NCI-H345 treated with DMSO at 0.1 percent for 48 hours (cell line): ENCODE measurements around the gene NPAS4.
"Not testable (repeated sequence)": the region's sequence is repeated elsewhere in the genome, so short reads cannot be mapped to it uniquely, and the experiment has no call there.

Experiments used
- DNase-seq: peaks from one replicate; lab custom pipeline; 2025; ENCODE audit not compliant: unreplicated experiment; lab: John Stamatoyannopoulos, UW

NPAS4 gene

DNA sequence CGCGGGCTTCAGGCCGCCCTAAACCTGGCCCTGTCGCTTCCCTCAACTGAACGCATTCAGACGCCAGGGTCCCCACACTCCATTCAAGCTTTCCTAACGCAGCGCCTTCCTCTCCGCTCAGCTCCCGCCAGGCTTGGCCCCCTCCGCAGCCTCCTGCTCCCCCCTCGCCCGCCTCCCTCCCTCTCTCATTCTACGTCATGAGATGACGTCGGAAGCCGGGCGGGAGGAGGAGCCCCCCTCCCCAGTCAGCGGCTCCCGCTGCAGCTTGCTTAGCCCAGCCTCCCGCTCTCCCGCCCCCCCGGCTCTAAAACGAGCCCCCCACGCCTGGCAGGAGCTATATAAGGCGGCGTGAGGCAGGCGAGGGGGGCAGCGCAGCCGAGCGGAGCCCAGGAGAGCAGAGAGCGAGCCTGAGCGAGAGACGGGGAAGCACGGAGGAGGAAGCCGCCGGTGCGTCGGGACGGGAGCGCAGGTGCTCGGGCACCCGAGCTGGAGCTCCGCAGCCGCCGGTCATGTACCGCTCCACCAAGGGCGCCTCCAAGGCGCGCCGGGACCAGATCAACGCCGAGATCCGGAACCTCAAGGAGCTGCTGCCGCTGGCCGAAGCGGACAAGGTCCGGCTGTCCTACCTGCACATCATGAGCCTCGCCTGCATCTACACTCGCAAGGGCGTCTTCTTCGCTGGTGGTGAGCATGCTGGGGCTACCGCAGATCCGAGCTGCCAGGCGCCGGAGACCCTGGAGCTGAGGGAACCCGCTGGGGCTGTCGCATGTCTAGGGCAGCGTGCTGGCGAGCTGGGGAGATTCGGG, at the start of gene NPAS4:
Gene NPAS4, plus strand, starts transcription at position 365 of the 806 bp plus-strand sequence. Its CDS starts 145 bp downstream, at position 510.
- DNase-seq, result peak; percentile 61

DNA sequence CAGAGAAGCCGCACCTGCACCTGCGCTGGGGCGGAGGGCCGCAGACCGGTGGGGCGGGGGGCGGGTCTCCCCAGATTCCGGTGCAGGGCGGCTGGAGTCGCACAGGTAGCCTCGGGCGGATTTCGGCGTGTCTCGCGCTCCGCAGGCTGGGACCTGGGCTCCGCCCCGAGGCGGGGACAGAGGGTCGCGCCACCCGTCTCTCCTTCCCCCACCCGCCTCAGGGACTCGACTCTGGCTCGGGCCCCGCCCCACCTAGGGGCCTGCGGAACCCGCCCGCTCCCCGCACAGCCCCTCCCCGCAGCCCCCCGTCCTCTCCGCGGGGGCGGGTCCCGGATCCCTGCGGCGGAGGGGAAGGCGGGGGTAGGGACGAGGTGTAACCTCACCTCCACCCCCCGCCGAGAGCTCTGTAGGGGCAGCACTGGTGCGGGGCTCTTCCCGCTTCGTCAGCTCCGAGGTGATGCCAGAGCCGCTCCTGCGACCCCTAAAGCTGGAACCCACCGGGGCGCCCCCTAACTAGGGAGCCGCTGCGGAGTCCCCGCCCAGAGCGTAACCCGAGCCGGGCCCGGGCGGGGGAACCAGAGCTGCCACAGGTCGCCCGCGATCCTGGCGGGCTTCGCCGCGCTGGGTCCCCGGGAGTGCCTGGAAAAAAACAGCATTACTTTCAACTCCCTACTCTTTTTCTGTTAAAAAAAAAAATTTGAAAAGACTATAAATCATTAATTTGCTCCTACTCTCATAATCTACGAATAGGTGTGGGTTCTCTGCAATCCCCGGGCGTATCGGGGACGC, 49.0 kb upstream of the NPAS4 start, which contains the start of gene SLC29A2:
Gene SLC29A2, minus strand, starts transcription at position 134 of the 789 bp plus-strand sequence. CDS start 169 bp downstream, outside the sequence.
- DNase-seq, result peak; percentile 81

- no peak for DNase-seq
These were observed 47.6 kb upstream of the NPAS4 start for GRCh38 chr11:66373265-66373664.

- not testable (repeated sequence) for DNase-seq
These were observed 47.0 kb upstream of the NPAS4 start for GRCh38 chr11:66373690-66374287.

GRCh38 chr11:66380264-66380663, 40.6 kb upstream of the NPAS4 start:
- DNase-seq, result not testable (repeated sequence)

GRCh38 chr11:66384316-66384715, 36.5 kb upstream of the NPAS4 start:
- not testable (repeated sequence) for DNase-seq

DNA sequence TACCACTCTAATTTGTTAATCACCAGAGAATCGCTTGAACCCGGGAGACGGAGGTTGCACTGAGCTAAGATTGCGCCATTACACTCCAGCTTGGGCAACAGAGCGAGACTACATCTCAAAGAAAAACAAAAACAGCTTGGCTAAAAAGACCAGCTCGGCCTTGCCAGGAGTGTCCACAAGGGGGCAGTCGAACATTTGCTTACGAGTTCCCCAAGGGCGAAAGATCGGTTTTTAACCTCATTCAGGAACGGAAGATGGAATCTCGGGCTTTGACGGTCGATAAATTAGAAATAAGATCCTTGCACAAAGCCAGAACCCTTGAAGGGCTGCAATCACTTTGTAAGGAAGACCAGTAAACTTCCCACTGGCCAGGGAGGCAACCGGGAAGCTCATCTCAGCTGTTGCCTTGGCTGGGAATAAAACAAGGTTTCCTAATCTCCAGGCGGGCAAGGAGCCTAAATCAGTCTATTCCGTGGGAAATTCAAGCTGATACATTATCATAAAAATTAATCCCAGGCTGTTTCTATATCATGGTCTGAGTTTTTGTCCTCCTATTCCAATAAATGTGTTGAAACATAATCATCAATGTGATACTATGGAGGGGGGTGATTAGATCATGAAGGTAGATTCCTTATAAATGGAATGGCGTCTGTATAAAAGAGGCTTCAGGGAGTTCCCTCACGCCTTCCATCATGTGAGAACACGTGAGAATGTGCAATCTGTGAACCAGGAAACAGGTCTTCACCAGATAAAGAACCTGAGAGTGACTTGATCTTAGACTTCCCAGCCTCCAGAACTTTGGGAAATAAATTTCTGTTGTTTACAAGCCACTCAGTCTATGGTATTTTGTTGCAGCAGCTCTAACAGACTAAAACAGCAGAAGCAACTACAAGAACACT, 34.4 kb upstream of the NPAS4 start:
- peak; percentile 63 for DNase-seq

DNA sequence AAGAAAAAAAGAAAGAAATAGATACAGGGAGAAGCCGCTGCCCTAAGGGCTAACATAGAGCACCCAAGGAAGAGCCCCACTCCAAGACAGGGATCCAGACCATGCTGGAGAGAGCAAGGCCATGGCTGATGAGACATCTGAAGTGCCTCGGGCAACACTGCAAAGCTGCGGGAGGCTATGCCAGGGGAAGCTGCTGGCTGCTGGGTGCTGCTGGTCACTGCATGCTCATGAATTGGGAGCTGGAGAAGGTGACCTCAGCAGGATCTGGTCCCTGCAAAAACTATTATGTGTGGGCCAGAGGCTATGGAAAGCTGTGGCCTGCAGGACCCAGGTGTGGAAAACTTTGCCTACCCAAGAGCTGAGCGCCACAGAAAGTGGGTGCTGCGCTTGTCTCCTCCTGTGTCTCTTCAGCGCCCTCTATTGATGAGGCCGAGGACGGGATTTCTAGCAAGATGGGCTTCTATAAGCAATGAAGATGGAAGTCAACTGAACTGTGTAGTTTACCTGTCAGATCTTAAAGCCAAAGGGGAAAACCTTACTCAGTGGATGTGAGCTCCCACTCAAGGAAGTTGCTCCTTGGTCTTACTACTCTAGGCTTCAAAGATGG, 32.0 kb upstream of the NPAS4 start:
- peak; percentile 27 for DNase-seq

DNA sequence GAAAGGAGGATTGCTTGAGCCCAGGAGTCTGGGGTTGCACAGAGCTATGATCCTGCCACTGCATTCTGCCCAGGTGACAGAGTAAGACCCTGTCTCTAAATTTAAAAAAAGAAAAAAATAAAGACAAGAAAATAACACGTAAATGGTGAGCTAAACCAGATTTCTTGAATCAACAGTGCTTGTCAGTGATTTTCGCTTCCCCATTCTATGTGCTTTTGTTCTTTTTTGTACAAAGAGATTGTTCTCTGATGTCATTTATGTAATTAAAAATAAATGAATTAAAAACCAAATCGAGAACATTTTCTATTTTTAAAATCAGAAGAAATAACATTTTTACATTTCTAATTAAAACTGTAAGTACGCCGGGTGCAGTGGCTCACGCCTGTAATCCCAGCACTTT, 29.5 kb upstream of the NPAS4 start:
- DNase-seq, result no peak

GRCh38 chr11:66393954-66394353, 26.9 kb upstream of the NPAS4 start:
- no peak for DNase-seq

DNA sequence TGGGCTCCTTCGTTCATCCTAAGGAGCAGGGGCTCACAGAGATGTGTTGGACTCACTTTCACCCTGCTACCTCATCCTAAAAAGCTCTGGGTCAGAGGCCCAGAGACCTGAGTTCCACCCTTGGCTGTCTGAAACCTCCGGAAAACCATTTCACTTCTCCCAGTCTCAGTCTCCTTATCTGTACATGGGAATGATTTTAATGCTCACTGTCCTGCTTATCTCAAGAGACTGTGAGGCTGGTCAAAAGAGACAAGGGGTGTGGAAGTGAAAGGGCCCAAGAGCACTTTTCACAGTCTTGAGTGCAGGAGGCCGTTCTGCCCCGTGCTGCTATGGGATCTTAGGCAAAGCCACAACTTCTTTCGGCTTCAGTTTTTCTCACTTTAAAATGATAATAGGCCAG, 13.2 kb upstream of the NPAS4 start:
- DNase-seq, result no peak

GRCh38 chr11:66408488-66409214, 12.2 kb upstream of the NPAS4 start:
- peak; percentile 76 for DNase-seq

- DNase-seq, result no peak
These were observed 11.6 kb upstream of the NPAS4 start for GRCh38 chr11:66409226-66409625.

DNA sequence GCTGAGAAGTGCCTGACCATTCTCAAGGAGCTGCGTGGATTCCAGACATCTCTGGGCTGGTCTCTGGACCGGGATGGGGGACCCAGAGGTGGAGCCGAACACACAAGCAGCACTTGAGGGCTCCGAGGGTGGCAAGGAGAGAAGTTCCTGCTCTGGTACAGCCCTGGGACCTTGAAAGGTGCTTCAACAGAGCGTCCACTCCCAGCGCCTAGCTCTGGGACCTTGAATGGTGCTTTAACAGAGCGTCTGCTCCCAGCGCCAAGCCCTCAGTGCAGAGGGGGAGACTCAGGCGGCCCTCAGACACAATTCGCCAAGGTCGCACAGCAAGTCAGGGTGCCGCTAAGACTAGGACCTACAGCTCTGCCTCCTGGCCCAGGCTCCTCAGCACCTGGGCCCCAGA, 10.6 kb upstream of the NPAS4 start:
- no peak for DNase-seq

DNA sequence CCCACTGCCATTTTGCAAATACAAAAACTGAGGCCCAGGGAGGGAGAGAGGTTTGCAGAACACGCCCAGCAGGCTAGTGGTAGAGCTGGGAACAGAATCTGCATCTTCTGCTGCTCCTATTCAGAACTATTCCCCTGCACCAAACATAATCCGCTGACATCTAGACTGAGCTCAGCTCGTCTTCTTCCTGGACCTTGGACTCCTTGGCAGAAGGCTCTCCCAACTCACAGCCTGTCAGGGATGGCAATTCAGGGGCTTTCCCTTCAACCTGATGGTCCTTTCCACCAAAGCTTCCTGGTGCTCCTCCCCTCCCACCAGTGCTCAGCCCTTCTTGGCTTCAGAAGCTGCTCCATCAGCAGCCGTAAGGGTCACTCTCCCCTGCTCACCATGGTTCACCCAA, 9.5 kb upstream of the NPAS4 start:
- no peak for DNase-seq

GRCh38 chr11:66412110-66412509, 8.7 kb upstream of the NPAS4 start:
- DNase-seq, result no peak

- no peak for DNase-seq
These were observed 7.7 kb upstream of the NPAS4 start for GRCh38 chr11:66413167-66413566.

DNA sequence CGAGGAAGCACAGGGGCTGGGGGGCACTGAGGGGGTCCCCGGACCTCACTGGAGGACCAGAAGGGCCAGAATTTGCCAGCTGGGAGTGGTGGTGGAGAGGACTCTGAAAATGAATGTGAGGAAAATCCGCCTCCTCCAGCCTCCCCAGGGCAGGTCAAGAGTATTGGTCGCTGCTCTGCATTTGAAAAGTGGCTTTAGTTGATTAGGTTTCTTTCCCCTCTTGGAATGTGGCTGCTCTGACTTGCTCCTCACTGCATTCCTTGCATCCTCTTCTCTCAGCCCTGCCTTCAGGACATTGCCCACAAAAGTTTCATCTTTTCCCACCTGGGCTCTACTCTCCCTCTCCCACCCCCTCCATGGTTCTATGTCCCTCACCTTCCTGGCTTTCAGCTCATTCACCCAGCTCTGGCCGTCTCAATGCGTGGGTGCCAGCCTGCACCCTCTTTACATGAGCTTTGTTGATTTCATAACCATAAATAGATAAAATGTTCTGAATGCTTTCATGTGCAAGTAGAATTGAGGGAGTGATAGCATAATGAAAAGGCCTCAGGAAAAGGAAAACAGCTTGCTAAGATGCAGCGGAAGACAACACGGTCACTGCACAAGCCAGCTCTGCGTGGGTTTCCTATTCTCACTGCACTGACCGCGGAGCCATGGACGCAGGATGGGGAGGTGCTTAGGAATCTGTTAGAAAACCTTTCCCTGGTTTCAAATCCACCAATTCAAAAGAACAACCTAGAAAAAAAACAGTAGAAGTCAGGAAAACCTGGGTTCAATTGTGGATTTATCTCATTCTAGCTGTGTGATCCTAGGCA, 6.5 kb upstream of the NPAS4 start:
- no peak for DNase-seq

- DNase-seq, result no peak
These were observed 5.4 kb upstream of the NPAS4 start for GRCh38 chr11:66415423-66415822.
